Measurements from ENCODE around the gene PNMA8C.

DNA sequence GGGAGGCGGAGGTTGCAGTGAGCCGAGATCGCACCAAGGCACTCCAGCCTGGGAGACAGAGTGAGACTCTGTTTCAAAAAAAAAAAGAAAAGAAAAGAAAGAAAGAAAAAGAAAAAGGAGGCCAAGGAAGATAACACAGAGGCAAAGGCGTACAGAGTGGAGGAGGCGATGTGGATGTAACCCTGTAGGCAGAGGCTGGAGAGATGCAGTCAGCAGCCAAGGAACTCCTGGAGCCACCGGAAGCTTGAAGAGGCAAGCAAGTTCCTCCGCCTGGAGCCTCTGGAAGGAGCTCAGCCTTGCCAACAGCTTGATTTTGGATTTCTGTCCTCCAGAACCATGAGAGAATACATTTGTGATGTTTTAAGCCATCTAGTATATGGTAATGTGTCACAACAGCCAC is 8.7 kb downstream of the PNMA8C start:
- TF ChIP-seq, protein P1, sequence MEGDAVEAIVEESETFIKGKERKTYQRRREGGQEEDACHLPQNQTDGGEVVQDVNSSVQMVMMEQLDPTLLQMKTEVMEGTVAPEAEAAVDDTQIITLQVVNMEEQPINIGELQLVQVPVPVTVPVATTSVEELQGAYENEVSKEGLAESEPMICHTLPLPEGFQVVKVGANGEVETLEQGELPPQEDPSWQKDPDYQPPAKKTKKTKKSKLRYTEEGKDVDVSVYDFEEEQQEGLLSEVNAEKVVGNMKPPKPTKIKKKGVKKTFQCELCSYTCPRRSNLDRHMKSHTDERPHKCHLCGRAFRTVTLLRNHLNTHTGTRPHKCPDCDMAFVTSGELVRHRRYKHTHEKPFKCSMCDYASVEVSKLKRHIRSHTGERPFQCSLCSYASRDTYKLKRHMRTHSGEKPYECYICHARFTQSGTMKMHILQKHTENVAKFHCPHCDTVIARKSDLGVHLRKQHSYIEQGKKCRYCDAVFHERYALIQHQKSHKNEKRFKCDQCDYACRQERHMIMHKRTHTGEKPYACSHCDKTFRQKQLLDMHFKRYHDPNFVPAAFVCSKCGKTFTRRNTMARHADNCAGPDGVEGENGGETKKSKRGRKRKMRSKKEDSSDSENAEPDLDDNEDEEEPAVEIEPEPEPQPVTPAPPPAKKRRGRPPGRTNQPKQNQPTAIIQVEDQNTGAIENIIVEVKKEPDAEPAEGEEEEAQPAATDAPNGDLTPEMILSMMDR (conservative IDR thresholded peaks at IDR 0.05) = no peak
- TF ChIP-seq ZFX (IDR thresholded peaks at IDR 0.05) = no peak
